Heart left ventricle (tissue), 16 donors: ENCODE measurements around the gene TAS1R3. TPM values are rescaled to one million over a fixed set of nuclear protein-coding genes. Genes with fewer than 3 reads are reported as not detected.

ENCODE experiments used
- ATAC-seq, 4 donors: fragments of 200-7000 bp; cut with Tn5 transposase; one replicate each; pipeline ENCODE4 v1.9.1; 2020 to 2022; ENCODE audit warnings: moderate library complexity in 4 of 4, mild to moderate bottlenecking in 3 of 4, moderate number of reproducible peaks in 1 of 4
- DNase-seq, 5 donors: peaks; one replicate each; pipeline ENCODE4 v3.0.0-alpha.2; 2020
- H3K27ac ChIP-seq, 12 donors: fragments of 200-600 bp; sonication (generic) in 4 of 12; one replicate each; pipeline versions ENCODE4 v1.5.0 to v1.8.0; 2016 to 2022; ENCODE audit warnings: mild to moderate bottlenecking in 2 of 12
- H3K27me3 ChIP-seq, 9 donors: fragments of 200-600 bp; sonication (generic) in 2 of 9; one replicate each; pipeline versions ENCODE4 v1.5.1 to v1.8.0; 2016 to 2022; ENCODE audit warnings: mild to moderate bottlenecking in 3 of 9
- H3K36me3 ChIP-seq, 9 donors: fragments of 200-600 bp; sonication (generic) in 2 of 9; one replicate each; pipeline versions ENCODE4 v1.5.0 to v1.8.0; 2018 to 2022; ENCODE audit warnings: mild to moderate bottlenecking in 2 of 9
- H3K4me1 ChIP-seq, 12 donors: fragments of 200-600 bp; sonication (generic) in 4 of 12; one replicate each; pipeline versions ENCODE4 v1.5.0 to v1.8.0; 2016 to 2022; ENCODE audit warnings: mild to moderate bottlenecking in 3 of 12
- H3K4me3 ChIP-seq, 12 donors: fragments of 200-600 bp; sonication (generic) in 4 of 12; one replicate each; pipeline versions ENCODE4 v1.5.0 to v1.8.0; 2017 to 2022; ENCODE audit warnings: mild to moderate bottlenecking in 9 of 12, moderate library complexity in 4 of 12
- H3K9me3 ChIP-seq, 12 donors: fragments of 200-600 bp; sonication (generic) in 4 of 12; one replicate each; pipeline versions ENCODE4 v1.5.0 to v1.8.0; 2016 to 2022; ENCODE audit warnings: mild to moderate bottlenecking in 1 of 12
- CTCF ChIP-seq, 12 donors: fragments of 200-600 bp; sonication (generic) in 4 of 12; IDR thresholded peaks; one replicate each; pipeline versions ENCODE4 v1.5.0 to v1.8.0; 2018 to 2022; ENCODE audit warnings: antibody characterized with exemption in 12 of 12, mild to moderate bottlenecking in 5 of 12
- POLR2A ChIP-seq, 2 donors: fragments of 450-650 bp; IDR thresholded peaks; one replicate each; pipeline ENCODE4 v1.6.1; 2017; ENCODE audit warnings: antibody characterized with exemption in 2 of 2, mild to moderate bottlenecking in 2 of 2, moderate library complexity in 2 of 2
- WGBS, 4 donors: extraction: QIAGEN DNeasy Blood & Tissue Kit in 2 of 4; methylation state at CpG; one replicate each; pipeline versions ENCODE4 v1.1.5 to v1.1.7; 2013 to 2018; 5-methylcytosine and 5-hydroxymethylcytosine counted together
- intact Hi-C, 10 donors: fragments of 100-400 bp; cut with DNase I; formaldehyde crosslinking; loops; one replicate each; pipeline versions ENCODE4 v1.11.1 to v1.14.2; 2022
- polyA plus RNA-seq, 2 donors: library from polyadenylated mRNA; stranded (reverse); fragments of 200-250 nt; gene quantifications; one replicate each; pipeline ENCODE4 v1.2.3, GENCODE V29; 2013
- total RNA-seq, 9 donors: library from RNA; depleted of rRNA in 2 of 9; stranded (reverse); fragments of >200 nt in 2 of 9; fragmentation: NEBNext Ultra II Directional in 3 of 9; extraction: Animal tissue kit (Norgen Biotek cat#: 25700) in 3 of 9; gene quantifications; one replicate each; pipeline versions ENCODE4 v1.1.0 to v1.2.4, GENCODE V29; 2016 to 2023
- donor health status: ischemic (EF 13 %, LVEDD 7.1; RV severe dilation, severe dysfunction).
- donor health status: healthy with polysubstance abuse.
- donor health status: DM: no; HTN: yes; CAD: no.
- donor health status: DM: no; HTN: no; CAD: no.
- donor health status: ischemic (EF 25% LVEDD 6.9; RV normal size, moderate dysfunction).
- donor health status: ischemic (EF 25% LVEDD 5.7; RV mildly dilated, moderate dysfunction).
- donor health status: healthy.
- donor health status: DM: yes; HTN: yes; CAD: no.
- donor health status: ischemic (EF 35%, LVEDD 5.7; RV mildly dilated, moderate dysfunction).
- donor health status: nonischemic (EF 11% LVEDD 7.7; RV severe dilation, severe dysfunction).
- donor health status: DM: yes; HTN: yes; CAD: no.
- donor health status: PGD.
- donor health status: ischemic (EF 29% LVEDD 5.4; RV normal size, mild dysfunction).
- donor health status: nonischemic (EF 23%, LVEDD 6.1; RV moderate dilation, normal function).

TAS1R3 gene
- total and polyA plus RNA-seq, 11 donors, result 0.21 to 1.3 (median 0.38) TPM

GRCh38 chr1:1320666-1321448 is 10.2 kb upstream of the TAS1R3 start:
- Histone ChIP-seq H3K4me1 (peaks cover 2 to 66% (median 39%) of the 10 kb centered on the region in 12 donors), H3K9me3 (no peaks in the 10 kb centered on the region), H3K4me3 (no peak overlapping the region), H3K27me3 (no peaks in the 10 kb centered on the region), H3K27ac (peak overlapping the region in 2 of 12 donors; percentile 37 to 81), H3K36me3 (peaks cover 0 to 48% (median 30%) of the 10 kb centered on the region in 9 donors)
- no peak for DNase-seq
- no peak for ATAC-seq
- WGBS, 4 donors, result 53 to 73% (median 67%) methylated on average over 13 to 23 of the region's 23 CpGs
- intact Hi-C loops, result no loop called here
- TF ChIP-seq POLR2A (IDR thresholded peaks at IDR 0.05) (no peak), CTCF (IDR thresholded peaks at IDR 0.05) (no peak)

GRCh38 chr1:1321477-1321876 is 9.6 kb upstream of the TAS1R3 start:
- Histone ChIP-seq H3K27ac (peak overlapping the region in 1 of 12 donors; percentile 81), H3K9me3 (no peaks in the 10 kb centered on the region), H3K4me1 (peaks cover 7 to 73% (median 45%) of the 10 kb centered on the region in 12 donors), H3K4me3 (no peak overlapping the region), H3K27me3 (no peaks in the 10 kb centered on the region), H3K36me3 (peaks cover 0 to 43% (median 25%) of the 10 kb centered on the region in 9 donors)
- ATAC-seq, result no peak
- TF ChIP-seq POLR2A (IDR thresholded peaks at IDR 0.05), result no peak
- TF ChIP-seq CTCF (IDR thresholded peaks at IDR 0.05), result no peak
- 40 to 100% (median 94%) methylated on average over 1 to 8 of the region's 8 CpGs for WGBS, 4 donors
- intact Hi-C loops, result no loop called here
- no peak for DNase-seq

- Histone ChIP-seq H3K36me3 (peaks cover 0 to 44% (median 29%) of the 10 kb centered on the region in 9 donors), H3K4me3 (no peak overlapping the region), H3K9me3 (no peaks in the 10 kb centered on the region), H3K27me3 (no peaks in the 10 kb centered on the region), H3K4me1 (peaks cover 7 to 80% (median 50%) of the 10 kb centered on the region in 12 donors), H3K27ac (no peak overlapping the region)
- intact Hi-C loops, result no loop called here
- no peak for TF ChIP-seq POLR2A (IDR thresholded peaks at IDR 0.05)
- WGBS, 4 donors, result 86 to 93% (median 89%) methylated on average over 4 to 14 of the region's 14 CpGs
- DNase-seq (no peak), ATAC-seq (no peak)
These were observed 8.7 kb upstream of the TAS1R3 start for GRCh38 chr1:1322418-1322817.

- no peak overlapping the region for H3K27ac ChIP-seq
- peak overlapping the region in 1 of 12 donors; percentile 28 for H3K4me3 ChIP-seq
These were observed 8.1 kb upstream of the TAS1R3 start for GRCh38 chr1:1322952-1323351.

More at GRCh38 chr1:1322952-1323351, 8.1 kb upstream of the TAS1R3 start:
- TF ChIP-seq POLR2A (IDR thresholded peaks at IDR 0.05) (no peak), CTCF (IDR thresholded peaks at IDR 0.05) (no peak)
- Histone ChIP-seq H3K36me3 (peaks cover 0 to 44% (median 30%) of the 10 kb centered on the region in 9 donors), H3K9me3 (no peaks in the 10 kb centered on the region), H3K4me1 (peaks cover 7 to 80% (median 47%) of the 10 kb centered on the region in 12 donors), H3K27me3 (no peaks in the 10 kb centered on the region)
- intact Hi-C loops, result no loop called here
- ATAC-seq, result no peak
- 78 to 92% (median 87%) methylated on average over 9 to 10 of the region's 10 CpGs for WGBS, 4 donors
- DNase-seq, result no peak
